ENCODE results near the gene GPR153.
A peak's percentile ranks its signal among the peaks of the same experiment; 100 is the strongest.
"Not testable (repeated sequence)": the region's sequence is repeated elsewhere in the genome, so short reads cannot be mapped to it uniquely, and the experiment has no call there.

GPR153 gene

DNA sequence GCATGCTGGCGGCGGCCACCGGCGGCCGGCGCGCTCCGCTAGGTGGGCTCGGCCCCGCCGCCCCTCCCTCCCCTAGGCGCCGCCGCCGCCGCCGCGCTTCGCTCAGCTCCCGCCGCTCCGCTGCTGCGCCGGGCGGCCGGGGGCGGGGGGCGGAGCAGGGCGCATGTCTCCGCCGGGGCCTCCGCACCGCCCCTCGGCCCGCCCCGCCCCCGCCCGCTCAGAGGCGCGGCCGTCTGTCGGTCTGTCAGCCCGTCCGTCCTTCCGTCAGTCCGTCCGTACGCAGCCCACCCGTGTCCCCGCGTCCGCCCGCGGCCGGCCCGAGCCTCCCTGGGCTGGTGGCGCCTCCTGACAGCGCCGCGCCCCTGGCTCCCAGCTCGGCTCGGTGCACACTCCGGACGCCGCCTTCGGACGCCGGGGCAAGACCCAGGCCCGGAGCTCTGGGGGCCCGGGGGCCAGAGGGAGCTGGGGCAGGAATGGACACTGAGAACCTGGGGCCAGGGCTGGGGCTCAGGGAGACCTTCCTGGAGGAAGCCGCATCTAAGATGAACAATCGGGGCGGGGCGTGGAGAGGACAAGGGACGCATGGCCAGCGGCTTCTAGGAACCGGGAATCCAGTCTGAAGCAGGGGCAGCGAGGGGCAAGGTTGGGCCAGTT, at the start of gene GPR153:
TSS of gene GPR153 (minus strand) at position 138 of the 654 bp plus-strand sequence. CDS start 6,193 bp downstream, outside the sequence.
- no peak for DNase-seq

DNA sequence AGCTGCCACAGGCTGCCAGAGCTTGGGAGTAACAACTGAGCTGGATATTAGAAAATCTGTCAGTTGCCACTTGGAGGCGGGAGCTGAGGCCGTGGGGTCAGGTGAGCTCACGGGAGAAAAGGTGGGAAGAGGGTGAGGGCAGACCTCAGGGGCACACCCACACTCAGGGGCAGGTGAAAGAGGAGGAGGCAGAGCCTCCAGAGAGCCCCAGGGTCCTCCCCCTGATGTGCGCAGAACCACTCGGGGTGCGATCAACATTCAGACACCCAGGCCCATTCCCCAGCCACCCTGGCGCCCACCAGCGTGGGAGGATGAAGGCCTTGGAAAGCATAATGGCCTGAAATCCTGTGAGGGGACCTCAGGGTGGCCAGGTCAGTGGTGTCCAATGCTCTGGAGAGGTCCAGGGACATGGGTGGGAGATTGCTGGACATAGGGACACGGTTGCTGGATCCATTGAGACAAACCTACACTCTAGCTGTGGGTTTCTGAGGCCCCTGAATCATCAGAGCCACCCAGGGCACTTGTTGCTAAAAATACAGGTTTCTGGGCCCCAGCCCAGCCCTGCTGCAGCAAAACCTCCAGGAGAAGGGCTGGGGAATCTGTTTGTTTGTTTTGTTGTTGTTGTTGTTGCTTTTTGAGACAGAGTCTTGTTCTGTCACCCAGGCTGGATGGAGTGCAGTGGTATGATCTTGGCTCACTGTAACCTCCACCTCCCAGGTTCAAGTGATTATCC, 49.4 kb upstream of the GPR153 start:
- DNase-seq: no peak

GRCh38 chr1:6309564-6309963, 48.7 kb upstream of the GPR153 start:
- DNase-seq: no peak

DNA sequence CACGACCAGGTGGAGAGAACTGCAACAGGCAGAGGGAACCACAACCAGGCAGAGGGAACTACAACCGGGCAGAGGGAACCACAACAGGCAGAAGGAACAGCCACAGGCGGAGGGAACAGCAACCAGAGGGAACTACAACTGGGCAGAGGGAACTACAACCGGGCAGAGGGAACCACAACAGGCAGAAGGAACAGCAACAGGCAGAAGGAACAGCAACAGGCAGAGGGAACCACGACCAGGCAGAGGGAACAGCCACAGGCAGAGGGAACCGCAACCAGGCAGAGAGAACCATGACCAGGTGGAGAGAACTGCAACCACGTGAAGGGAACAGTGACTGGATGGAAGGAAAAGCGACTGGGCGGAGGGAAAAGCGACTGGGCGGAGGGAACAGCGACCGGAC, 47.6 kb upstream of the GPR153 start:
- DNase-seq: no peak

- not testable (repeated sequence) for DNase-seq
These were observed 46.8 kb upstream of the GPR153 start for GRCh38 chr1:6307682-6308081.

- DNase-seq: no peak
These were observed 46.2 kb upstream of the GPR153 start for GRCh38 chr1:6307099-6307498.

- DNase-seq: no peak
These were observed 42.6 kb upstream of the GPR153 start for GRCh38 chr1:6303397-6304012.

GRCh38 chr1:6302568-6302967, 41.7 kb upstream of the GPR153 start:
- DNase-seq: no peak

DNA sequence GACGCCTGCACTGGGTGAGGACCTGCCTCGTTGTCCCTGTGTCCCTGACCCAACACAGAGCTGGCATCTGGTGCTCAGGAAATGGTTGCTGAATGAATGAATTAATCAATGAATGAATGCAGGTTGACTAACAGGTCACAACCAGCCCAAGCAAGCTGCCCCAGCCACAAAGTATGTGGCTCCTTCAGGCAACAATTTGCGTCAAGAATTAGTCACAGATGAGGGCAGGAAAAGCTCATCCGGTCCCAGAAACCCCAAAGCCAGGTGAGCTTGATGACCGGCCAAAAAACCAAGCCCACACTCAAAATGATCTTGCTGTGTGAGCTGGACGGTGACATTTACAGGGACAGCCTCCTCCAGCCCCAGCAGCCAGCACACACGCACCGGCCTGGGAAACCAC, 40.6 kb upstream of the GPR153 start:
- no peak for DNase-seq

GRCh38 chr1:6300342-6301048, 39.6 kb upstream of the GPR153 start:
- no peak for DNase-seq

DNA sequence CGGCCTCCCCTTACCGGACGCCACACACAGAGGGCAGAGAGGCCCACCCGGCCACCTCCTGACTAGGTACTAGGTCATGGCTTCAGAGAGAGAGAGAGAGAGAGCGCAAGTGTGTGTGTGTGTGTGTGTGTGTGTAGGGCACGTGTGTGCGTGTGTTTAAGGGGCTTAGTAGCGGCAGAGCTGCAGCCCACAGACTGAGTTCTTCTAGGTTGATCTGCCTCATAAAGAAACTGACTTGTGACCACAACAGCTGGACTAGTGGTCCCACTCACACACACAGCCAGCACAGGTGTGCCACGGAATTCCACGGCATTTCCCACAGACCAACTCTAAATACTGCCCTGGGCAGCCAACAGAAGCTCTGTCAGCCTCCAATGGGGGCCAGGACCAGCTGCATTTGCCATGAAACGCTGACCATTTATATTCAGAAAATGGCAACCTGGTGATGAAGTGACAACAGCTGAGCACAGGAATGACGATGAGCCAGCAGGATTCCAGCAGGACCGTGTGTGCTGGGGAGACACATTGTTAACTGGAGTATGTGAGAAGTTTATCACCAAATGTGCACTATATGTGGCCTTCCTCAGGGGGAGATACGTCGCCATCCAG, 38.8 kb upstream of the GPR153 start:
- DNase-seq: no peak

GRCh38 chr1:6298940-6299465, 38.1 kb upstream of the GPR153 start:
- DNase-seq: no peak

- no peak for DNase-seq
These were observed 37.6 kb upstream of the GPR153 start for GRCh38 chr1:6298530-6298929.

DNA sequence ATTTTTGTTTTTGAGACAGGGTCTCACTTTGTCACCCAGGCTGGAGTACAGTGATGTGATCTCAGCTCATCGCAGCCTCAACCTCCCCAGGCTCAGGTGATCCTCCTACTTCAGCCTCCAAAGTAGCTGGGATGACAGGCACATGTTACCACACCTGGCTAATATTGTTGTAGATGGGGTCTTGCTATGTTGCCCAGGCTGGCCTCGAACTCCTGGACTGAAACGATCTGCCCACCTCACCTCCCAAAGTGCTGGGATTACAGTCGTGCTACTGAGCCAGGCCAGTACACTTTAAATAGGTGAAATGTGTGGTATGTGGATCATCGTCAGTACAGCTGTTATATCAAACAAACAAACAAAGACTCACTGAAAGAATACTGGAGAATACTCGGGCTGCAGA, 35.0 kb upstream of the GPR153 start:
- DNase-seq: no peak

DNA sequence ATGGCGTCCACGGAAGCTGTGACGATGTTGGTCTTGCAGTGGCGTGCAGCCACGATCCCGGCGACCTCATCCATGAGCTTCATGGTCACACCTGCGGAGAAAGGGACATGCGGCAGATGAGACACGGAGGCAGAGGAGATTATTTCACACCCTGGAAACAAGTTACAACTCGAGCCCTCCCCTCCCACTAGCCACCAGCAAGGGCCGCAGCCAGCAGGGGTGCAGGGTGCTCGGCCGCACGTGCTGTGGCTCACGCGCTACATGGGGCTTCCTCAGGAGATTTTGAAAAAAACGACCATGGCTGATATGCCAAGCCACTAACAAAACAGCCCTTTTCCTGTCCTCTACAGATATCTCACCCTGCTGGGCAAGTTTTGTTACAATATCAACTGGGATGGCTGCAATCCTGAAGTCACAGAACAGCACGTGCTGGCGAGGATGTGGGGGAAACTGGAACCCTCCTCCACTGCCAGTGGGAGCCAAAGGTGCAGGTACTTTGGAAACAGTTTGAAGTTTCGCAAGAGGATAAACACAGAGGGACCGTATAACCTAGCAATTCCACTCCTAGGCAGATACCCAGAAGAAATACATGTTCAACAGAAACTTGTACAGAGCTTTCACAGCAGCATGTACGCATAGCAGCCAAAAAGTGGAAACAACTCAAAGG, 34.1 kb upstream of the GPR153 start:
- no peak for DNase-seq

DNA sequence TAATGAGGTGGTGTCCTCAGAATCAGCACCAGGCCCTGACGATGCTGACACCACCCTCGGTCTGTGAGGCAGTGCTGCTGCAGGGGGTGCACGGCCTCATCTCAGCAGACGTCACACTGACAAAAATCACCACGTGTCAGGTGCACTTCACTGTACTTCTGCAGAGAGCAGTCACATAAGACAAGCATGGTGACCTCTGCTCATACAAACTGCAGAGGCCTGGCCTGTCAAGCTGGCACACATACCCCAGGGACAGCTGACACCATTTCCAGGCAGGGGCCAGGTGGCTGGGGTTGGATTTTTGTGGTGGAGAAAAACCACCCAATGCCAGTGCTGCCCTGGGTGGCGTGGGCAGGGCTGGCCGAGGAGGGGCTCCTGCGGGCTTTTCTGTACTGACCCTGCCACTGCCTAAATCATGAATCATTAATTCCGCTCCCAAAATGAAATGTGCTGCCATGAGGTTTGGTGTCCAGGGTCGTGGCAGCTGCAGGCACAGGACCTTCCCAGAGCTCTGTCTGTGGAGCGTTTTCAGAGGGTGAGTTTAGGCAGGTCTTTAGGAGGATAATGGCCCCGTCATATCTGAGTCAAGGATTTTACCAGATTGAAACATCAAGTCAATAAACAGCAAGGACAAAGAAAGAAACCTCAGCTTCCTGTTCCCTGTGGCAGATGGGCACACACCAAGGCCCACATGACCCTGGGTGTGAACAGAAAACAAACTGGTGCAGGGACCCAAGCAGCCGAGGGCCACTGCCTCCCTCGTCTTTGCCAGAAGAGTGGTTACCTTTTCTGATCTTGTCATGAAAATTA, 33.4 kb upstream of the GPR153 start:
- DNase-seq: no peak

- no peak for DNase-seq
These were observed 31.2 kb upstream of the GPR153 start for GRCh38 chr1:6292102-6292501.

DNA sequence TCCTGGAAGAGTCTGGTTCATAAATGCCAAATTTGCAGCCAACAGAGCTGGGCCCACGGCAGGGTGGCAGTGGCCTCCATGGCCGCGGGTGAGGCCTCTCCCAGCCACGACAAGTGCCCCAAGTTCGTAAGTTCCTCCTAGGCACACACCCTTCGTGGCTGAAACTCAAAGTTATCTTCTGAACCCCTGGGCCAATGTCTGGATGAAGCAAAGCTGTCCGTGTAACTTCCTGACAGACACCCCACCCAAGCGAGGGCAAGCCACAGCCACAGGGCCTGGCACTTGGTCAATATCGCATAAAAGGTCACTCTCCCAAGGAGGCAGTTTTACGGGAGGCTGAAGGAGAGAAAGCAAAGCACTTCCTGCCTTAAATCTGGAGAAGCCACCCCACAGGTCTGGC, 27.8 kb upstream of the GPR153 start:
- DNase-seq: no peak

DNA sequence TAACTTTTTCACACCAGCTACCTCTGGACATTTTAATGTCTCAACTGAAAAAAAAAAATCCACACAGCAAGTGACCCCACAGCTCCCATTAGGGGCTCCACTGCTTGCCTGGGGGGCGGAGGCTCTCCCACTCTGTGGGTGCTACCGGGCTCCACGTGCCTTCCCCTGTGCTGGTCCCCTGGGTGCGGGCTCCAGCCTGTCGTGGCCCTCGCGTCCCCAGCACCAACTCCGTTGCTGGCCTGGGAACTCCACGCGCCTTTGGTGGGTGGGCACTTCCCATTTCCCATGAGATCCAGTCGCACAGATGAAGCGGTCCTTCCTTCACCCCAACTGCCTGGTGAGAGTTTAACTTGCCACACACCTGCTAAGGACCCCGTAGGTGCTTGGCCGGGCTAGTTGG, 27.1 kb upstream of the GPR153 start:
- DNase-seq: no peak

GRCh38 chr1:6287431-6287886, 26.6 kb upstream of the GPR153 start:
- DNase-seq: peak; percentile 74

DNA sequence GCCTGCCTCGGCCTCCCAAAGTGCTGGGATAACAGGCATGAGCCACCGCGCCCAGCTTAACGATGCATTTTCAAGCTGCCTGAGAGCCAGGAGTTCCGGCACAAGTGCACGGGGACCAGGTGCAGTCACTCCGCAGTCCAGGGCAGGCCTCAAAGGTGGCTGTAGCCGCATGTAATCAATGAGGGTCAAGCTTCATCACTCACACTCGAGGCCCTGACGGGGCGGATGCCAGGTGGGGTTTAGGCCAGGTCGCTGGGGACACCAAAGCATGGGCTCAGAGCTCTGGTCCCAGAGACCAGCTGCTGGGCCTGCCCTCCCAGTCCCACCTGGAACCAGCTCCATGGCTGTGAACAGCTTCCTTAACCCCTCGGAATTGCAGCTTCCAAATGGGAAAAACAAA, 26.1 kb upstream of the GPR153 start:
- no peak for DNase-seq
